NCI-H526 treated with DMSO at 0.1 percent for 48 hours (cell line): Measurements from ENCODE around the gene ARSH.
"Not testable (repeated sequence)": the region's sequence is repeated elsewhere in the genome, so short reads cannot be mapped to it uniquely, and the experiment has no call there.

ENCODE experiments used
- DNase-seq: peaks from one replicate; lab custom pipeline; 2025; lab: John Stamatoyannopoulos, UW

Gene ARSH, protein sequence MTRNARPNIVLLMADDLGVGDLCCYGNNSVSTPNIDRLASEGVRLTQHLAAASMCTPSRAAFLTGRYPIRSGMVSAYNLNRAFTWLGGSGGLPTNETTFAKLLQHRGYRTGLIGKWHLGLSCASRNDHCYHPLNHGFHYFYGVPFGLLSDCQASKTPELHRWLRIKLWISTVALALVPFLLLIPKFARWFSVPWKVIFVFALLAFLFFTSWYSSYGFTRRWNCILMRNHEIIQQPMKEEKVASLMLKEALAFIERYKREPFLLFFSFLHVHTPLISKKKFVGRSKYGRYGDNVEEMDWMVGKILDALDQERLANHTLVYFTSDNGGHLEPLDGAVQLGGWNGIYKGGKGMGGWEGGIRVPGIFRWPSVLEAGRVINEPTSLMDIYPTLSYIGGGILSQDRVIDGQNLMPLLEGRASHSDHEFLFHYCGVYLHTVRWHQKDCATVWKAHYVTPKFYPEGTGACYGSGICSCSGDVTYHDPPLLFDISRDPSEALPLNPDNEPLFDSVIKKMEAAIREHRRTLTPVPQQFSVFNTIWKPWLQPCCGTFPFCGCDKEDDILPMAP

GRCh38 chrX:3006495-3006894, at the start of gene ARSH:
TSS of gene ARSH (plus strand) at chrX:3006546. CDS start at chrX:3006613, 67 bp downstream.
- no peak for DNase-seq

DNA sequence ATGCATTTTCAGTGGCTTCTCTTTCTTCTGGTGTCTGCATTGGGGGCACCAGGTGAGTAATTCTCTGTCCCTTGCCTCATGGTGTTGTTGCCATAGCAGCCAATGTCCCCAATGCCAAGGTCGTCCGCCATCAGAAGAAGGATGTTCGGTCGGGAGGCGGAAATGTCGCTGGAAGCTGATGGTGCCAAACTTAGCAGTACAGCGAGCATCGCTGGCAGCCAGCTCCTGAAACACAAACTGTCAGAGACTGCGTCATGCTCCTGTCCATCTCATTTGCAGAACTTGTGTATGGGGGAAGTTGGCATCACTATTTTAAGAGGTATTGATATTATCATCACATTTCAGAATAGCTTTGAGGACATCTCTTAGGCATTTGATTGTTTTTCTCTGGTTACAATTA, 48.1 kb upstream of the ARSH start:
- DNase-seq, result no peak

DNA sequence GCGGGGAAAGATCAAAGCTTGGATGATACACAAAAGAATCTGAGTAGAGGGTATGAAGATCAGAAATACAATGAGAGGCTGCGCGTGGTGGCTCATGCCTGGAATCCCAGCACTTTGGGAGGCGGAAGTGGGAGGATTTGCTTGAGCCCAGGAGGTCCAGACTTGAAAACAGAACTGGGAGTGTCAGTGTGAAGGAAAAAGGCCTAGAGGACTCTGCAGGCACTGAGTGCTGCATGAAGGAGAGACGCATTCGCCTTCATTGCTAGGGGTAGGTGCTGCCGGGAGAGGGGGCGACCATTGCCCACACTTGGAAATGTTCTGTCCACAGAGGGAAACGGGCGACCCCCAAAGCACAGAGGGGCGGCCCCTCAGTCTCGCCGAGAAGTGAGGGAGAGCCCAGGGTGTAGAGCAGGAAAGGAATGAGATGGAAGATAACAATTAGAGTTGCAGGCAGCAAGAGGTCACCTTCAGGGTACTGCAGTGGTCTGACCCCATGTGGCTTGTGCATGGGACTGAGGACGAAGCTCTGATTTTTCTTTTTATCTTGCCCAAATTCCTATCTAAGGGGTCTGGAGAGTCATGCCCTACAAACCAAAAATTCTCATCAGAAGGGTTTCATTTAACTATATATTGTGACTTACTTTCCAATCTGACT, 45.4 kb upstream of the ARSH start:
- DNase-seq, result no peak

DNA sequence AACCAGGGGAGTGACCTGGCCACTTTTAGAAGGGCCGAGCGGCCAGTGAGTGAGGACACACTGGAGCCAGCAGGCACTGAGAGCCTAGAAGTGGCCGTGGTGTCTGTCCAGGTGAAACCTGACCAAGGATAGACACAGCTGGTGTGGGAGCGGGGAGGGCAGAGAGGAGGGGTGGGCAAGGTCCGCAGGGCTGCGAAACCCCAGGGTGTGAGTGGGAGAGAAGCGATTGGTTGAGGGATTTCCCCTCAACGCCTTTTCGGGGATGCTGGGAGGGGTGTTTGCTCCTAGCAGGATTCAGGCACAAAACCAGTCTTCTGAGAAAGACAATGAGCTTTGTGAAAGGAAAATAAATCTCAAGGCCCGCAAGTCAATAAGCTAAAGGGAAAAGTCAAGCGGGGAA, 44.0 kb upstream of the ARSH start:
- DNase-seq, result no peak

DNA sequence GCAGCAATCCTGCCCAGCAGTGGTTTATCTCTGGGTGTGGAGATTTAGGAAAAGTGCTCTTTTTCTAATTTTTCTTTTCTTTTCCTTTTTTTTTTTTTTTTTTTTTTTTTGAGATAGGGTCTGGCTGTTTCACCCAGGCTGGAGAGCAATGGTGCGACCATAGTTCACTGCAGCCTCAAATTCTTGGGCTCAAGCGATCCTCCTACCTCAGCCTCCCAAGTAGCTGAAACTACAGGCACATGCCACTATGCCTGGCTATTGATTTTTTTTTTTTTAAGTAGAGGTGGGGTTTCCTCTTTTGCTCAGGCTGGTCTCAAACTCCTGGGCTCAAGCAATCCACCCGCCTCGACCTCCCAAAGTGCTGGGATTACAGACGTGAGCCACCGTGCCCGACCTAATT, 42.9 kb upstream of the ARSH start:
- DNase-seq, result not testable (repeated sequence)

DNA sequence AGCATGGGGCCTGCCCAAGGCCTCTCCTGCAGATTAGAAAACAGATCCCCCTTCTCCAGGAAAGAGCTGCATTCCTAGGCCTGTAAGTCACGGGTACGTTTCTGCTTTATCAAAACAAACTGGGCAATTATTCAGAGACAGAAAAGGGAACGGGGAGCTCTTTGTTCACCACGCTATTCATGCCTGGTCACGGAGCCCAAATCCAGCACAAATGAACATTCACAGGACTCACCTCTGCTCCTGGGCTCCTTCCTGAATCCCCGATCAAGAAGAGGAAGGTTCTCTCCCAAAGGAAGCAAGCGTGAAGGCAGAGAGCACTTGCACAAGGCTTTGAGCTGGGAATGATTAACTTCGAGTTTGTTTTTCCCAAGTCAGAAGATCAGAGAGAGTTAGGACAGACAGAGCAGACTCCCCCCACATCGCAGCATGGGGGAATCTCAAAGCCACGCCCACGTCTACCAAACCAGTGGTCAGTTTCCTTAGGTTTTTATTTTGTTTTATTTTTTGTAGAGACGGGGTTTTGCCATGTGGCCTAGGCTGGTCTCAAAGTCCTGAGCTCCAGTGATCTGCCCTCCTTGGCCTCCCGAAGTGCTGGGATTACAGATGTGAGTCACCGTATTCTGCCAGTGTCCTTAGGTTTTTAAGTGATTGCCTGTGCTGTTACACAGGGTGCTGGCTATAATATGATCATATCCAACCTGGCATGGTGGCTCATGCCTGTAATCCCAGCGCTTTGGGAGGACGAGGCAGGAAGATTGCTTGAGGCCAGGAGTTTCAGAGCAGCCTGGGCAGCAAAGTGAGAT, 42.2 kb upstream of the ARSH start:
- not testable (repeated sequence) for DNase-seq

- DNase-seq, result no peak
Observed at GRCh38 chrX:2965965-2966364, 40.4 kb upstream of the ARSH start.

DNA sequence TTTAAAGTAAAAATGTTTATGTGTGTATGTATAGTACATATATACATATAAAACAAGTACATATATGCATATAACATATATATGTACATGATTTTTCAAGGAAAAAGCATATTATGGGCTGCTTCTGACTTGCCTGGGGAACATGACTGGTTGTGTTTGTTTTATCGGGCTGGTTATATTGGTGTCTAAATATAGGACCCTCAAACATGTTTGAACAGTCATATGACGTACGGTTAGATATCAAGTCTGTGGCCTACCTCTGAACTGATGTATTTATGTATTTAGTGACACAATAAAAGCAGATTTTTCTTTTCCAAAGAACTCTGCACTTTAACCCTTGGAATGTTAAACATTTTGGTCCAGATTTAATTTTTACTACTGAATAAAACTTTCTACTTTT, 39.3 kb upstream of the ARSH start:
- no peak for DNase-seq

GRCh38 chrX:2967584-2967983, 38.8 kb upstream of the ARSH start:
- DNase-seq, result no peak

GRCh38 chrX:2967998-2968909, 38.1 kb upstream of the ARSH start:
- peak; percentile 17 for DNase-seq

- DNase-seq, result no peak
Observed at GRCh38 chrX:2969021-2969420, 37.3 kb upstream of the ARSH start.

DNA sequence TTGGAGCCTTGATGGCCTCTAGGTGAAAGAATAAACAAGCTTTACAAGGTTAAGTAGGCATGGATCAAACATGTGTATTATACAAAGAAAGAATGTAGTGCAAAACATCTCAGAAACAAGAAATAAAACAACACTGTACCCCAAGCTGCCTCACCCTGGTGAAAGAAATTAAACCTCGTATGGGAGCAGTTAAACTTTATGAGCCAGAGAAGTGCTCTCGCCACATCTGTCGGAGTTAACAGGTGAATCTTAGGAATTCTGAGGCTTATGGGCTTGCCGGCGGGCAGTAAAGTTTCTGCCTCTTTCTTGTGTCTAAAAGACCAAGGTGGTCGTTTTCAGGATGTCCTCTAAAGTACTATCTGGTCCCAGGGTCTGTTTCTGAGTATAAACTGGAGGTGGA, 34.0 kb upstream of the ARSH start:
- no peak for DNase-seq

GRCh38 chrX:2974961-2975360, 31.4 kb upstream of the ARSH start:
- DNase-seq, result no peak

- not testable (repeated sequence) for DNase-seq
Observed at GRCh38 chrX:2978639-2979038, 27.7 kb upstream of the ARSH start.

DNA sequence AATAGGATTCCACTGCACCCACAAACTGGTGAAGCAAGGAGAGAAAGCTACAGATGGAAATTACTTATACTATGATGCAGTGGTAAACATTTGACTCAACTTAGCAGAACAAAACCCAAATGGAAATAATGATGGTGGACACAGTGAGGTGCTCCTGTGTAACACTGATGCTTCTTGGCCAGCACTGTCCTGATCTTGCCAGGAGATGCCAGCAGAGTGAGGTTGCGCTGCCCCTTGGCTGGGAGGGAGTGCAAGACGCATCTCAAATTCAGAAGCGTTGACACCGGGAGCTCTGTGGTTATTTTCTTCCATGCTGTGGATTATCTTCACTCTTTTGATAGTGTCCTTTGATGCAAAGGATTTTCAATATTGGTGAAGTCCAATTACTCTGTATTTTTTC, 22.0 kb upstream of the ARSH start:
- DNase-seq, result no peak

GRCh38 chrX:2989565-2989964, 16.8 kb upstream of the ARSH start:
- no peak for DNase-seq

- no peak for DNase-seq
Observed at GRCh38 chrX:3010532-3010931, 4.2 kb downstream of the ARSH start.

GRCh38 chrX:3017492-3017891, 11.1 kb downstream of the ARSH start:
- DNase-seq, result no peak

DNA sequence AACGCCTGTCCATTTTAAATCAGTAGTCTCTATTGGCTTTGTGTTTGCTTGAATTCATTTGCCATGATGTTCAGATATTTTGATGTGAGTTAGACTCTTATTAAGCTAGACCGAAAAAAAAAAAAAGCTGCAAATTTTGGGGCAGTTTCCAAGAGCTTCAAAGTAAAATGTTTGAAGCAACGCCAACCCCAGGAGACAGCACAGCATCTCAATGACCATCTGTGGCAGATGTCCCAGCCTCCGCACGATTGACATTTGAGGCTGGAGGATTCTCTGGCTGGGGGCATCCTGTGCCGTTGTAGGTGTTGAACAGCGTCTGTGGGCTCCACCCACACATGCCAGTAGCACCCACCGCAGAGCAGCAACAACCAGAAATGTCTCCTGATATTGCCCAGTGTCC, 17.8 kb downstream of the ARSH start:
- DNase-seq, result no peak

DNA sequence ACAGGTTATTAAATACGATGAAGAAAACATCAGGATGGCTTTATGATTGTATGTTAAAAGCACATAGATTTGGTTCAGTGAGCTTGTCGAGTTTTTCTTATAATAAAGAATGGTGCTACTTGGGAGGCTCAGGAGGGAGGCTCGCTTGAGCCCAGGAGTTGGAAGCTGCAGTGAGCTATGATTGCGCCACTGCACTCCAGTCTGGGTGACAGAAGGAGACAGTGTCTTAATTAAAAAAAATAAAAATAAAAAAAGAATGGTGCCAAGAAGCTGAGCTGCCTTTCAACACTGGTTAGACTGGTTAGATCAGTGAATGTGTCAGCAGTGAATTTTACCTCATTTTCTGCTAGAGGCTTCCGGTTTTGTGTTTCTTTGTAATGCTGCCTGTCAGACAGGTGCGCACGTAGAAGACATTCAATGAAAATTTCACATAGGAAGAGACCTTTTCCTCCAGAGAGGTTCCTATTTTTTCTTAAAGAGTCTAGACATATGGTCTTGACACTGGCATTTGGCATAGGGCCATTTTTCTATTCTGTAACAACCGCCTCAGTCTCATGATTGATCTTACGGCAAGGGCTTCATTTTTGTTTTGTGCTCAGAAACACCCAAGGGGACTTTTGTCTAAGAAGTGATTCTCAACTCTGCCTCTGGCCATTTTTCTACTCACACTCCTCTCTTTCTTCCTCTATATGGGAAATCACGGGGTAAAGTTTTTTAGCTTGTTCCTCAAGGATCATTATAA, 19.9 kb downstream of the ARSH start:
- no peak for DNase-seq

DNA sequence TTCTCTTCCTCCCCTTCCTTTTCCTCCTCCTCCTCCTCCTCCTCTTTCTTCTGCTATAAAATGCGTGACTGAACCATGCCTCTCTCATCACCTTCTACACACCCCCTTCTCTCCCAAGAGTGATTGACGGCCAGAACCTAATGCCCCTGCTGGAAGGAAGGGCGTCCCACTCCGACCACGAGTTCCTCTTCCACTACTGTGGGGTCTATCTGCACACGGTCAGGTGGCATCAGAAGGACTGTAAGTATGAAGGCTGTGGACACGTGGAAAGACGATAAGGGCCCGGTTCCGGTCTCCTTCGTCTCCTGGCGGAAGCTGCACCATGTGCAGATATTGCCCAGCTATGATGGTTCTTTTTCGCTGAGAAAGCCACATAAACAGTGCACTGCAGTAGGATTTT, 22.8 kb downstream of the ARSH start:
- DNase-seq, result no peak
